WTC11 (cell line): ENCODE measurements around the gene NHS. TPM values are rescaled to one million over a fixed set of nuclear protein-coding genes. Genes with fewer than 3 reads are reported as not detected.

ENCODE experiments used
- ATAC-seq: fragments of 200-7000 bp; cut with Tn5 transposase; 2 replicates; pipeline ENCODE4 v1.10.0; 2021; ENCODE audit warnings: mild to moderate bottlenecking, moderate library complexity
- CTCF ChIA-PET: fragments of 300-600 bp; sonication (Branson Sonifier 250); formaldehyde crosslinking; loops from one replicate; lab custom pipeline; 2021; ENCODE audit warnings: antibody characterized with exemption; lab: Charles Lee
- POLR2A ChIA-PET: fragments of 350-600 bp; sonication (Branson Sonifier 250); formaldehyde crosslinking; loops from one replicate; lab custom pipeline; 2021; ENCODE audit warnings: antibody characterized with exemption; lab: Charles Lee
- DNase-seq: peaks from one replicate; pipeline ENCODE4 v3.0.0; 2021; ENCODE audit warnings: low spot score
- H3K27ac Mint-ChIP-seq: 2 replicates; pipeline ENCODE4 v1.8.0; 2021; ENCODE audit warnings: mixed read lengths
- H3K27me3 Mint-ChIP-seq: 2 replicates; pipeline ENCODE4 v1.8.0; 2021; ENCODE audit warnings: low read depth, mild to moderate bottlenecking, moderate library complexity, mixed read lengths
- H3K36me3 Mint-ChIP-seq: 2 replicates; pipeline ENCODE4 v1.8.0; 2021; ENCODE audit warnings: mixed read lengths
- H3K4me1 Mint-ChIP-seq: 2 replicates; pipeline ENCODE4 v1.8.0; 2022; ENCODE audit warnings: mixed read lengths
- H3K4me3 Mint-ChIP-seq: 2 replicates; pipeline ENCODE4 v1.8.0; 2021; ENCODE audit warnings: mild to moderate bottlenecking, moderate library complexity, mixed read lengths
- H3K9me3 Mint-ChIP-seq: 2 replicates; pipeline ENCODE4 v1.8.0; 2021; ENCODE audit warnings: mixed read lengths
- ATF6 ChIP-seq: sonication (generic); formaldehyde crosslinking; IDR thresholded peaks from 2 replicates; pipeline ENCODE4 v1.8.1; 2023; ENCODE audit warnings: mild to moderate bottlenecking, missing genetic modification reagents
- EMX1 ChIP-seq: fragments of 250-450 bp; sonication (Bioruptor Pico); IDR thresholded peaks from 2 replicates; pipeline ENCODE4 v1.8.0; 2021; ENCODE audit warnings: mild to moderate bottlenecking
- ERG ChIP-seq: fragments of 250-450 bp; sonication (Bioruptor Pico); IDR thresholded peaks from 2 replicates; pipeline ENCODE4 v1.8.0; 2021; ENCODE audit warnings: mild to moderate bottlenecking
- ETV6 ChIP-seq: sonication (generic); formaldehyde crosslinking; IDR thresholded peaks from 2 replicates; pipeline ENCODE4 v1.8.1; 2022; ENCODE audit warnings: mild to moderate bottlenecking, missing genetic modification reagents
- GRHL2 ChIP-seq: fragments of 250-450 bp; sonication (Bioruptor Pico); IDR thresholded peaks from 2 replicates; pipeline ENCODE4 v1.8.0; 2022; ENCODE audit warnings: mild to moderate bottlenecking, moderate library complexity; ENCODE audit not compliant: insufficient replicate concordance, severe bottlenecking
- HMGXB4 ChIP-seq: sonication (generic); formaldehyde crosslinking; IDR thresholded peaks from 2 replicates; pipeline ENCODE4 v1.8.1; 2023; ENCODE audit warnings: mild to moderate bottlenecking, moderate library complexity, missing genetic modification reagents
- IRF2 ChIP-seq: sonication (generic); formaldehyde crosslinking; IDR thresholded peaks from 2 replicates; pipeline ENCODE4 v1.8.0; 2022; ENCODE audit warnings: low read depth, missing genetic modification reagents, borderline replicate concordance
- JUN ChIP-seq: sonication (generic); formaldehyde crosslinking; IDR thresholded peaks from 2 replicates; pipeline ENCODE4 v1.8.0; 2023; ENCODE audit warnings: mild to moderate bottlenecking, missing genetic modification reagents
- NR1H2 ChIP-seq: sonication (generic); formaldehyde crosslinking; IDR thresholded peaks from 2 replicates; pipeline ENCODE4 v1.9.0; 2021; ENCODE audit warnings: mild to moderate bottlenecking, moderate library complexity, missing genetic modification reagents
- NR2C2 ChIP-seq: sonication (generic); formaldehyde crosslinking; IDR thresholded peaks from 2 replicates; pipeline ENCODE4 v1.8.0; 2022; ENCODE audit warnings: mild to moderate bottlenecking, missing genetic modification reagents
- PREB ChIP-seq: sonication (generic); formaldehyde crosslinking; IDR thresholded peaks from 2 replicates; pipeline ENCODE4 v1.8.1; 2022; ENCODE audit warnings: mild to moderate bottlenecking, missing genetic modification reagents, moderate library complexity, borderline replicate concordance
- RELA ChIP-seq: sonication (generic); formaldehyde crosslinking; IDR thresholded peaks from 2 replicates; pipeline ENCODE4 v1.8.1; 2022; ENCODE audit warnings: missing genetic modification reagents, mild to moderate bottlenecking, borderline replicate concordance
- TCF7 ChIP-seq: sonication (generic); formaldehyde crosslinking; IDR thresholded peaks from 2 replicates; pipeline ENCODE4 v1.8.0; 2022; ENCODE audit warnings: mild to moderate bottlenecking, low read depth, missing genetic modification reagents, moderate library complexity
- TEAD4 ChIP-seq: sonication (generic); formaldehyde crosslinking; IDR thresholded peaks from 2 replicates; pipeline ENCODE4 v1.8.0; 2022; ENCODE audit warnings: mild to moderate bottlenecking, missing genetic modification reagents
- TP53 ChIP-seq: sonication (generic); formaldehyde crosslinking; IDR thresholded peaks from 2 replicates; pipeline ENCODE4 v1.8.1; 2023; ENCODE audit warnings: mild to moderate bottlenecking, missing genetic modification reagents
- ZMAT4 ChIP-seq: fragments of 250-450 bp; sonication (Bioruptor Pico); IDR thresholded peaks from 2 replicates; pipeline ENCODE4 v1.9.0; 2021; ENCODE audit warnings: mild to moderate bottlenecking
- ZNF219 ChIP-seq: sonication (generic); formaldehyde crosslinking; IDR thresholded peaks from 2 replicates; pipeline ENCODE4 v1.8.0; 2023; ENCODE audit warnings: missing genetic modification reagents, mild to moderate bottlenecking, borderline replicate concordance
- ZNF232 ChIP-seq: sonication (generic); formaldehyde crosslinking; IDR thresholded peaks from 2 replicates; pipeline ENCODE4 v1.8.0; 2022; ENCODE audit warnings: mild to moderate bottlenecking, missing genetic modification reagents
- ZNF263 ChIP-seq: sonication (generic); formaldehyde crosslinking; IDR thresholded peaks from 2 replicates; pipeline ENCODE4 v1.8.1; 2022; ENCODE audit warnings: low read depth, mild to moderate bottlenecking, moderate library complexity, missing genetic modification reagents
- total RNA-seq: library from RNA; stranded (reverse); gene quantifications from 3 replicates; pipeline ENCODE4 v1.2.3, GENCODE V29; 2021

The NHS gene
- total RNA-seq, 1 experiment from 2014 or later, result 5.8 TPM

GRCh38 chrX:17769701-17770269, 394.8 kb downstream of the NHS start:
- Mint-ChIP-seq H3K27me3 (no peaks in the 10 kb centered on the region), H3K36me3 (no peaks in the 10 kb centered on the region), H3K4me3 (no peak overlapping the region), H3K9me3 (no peaks in the 10 kb centered on the region), H3K4me1 (no peaks in the 10 kb centered on the region)
- ChIA-PET CTCF (no interaction called here), POLR2A (no interaction called here)
- no peak for DNase-seq
- ATAC-seq, result no peak
- no peak for TF ChIP-seq HMGXB4 (CRISPR knock-in tag)
- TF ChIP-seq ATF6 (CRISPR knock-in tag), result no peak
- TF ChIP-seq IRF2 (CRISPR knock-in tag), result no peak
- TF ChIP-seq NR2C2 (CRISPR knock-in tag), result no peak
- TF ChIP-seq ETV6, result no peak
- no peak for TF ChIP-seq ZNF219
- TF ChIP-seq PREB (CRISPR knock-in tag), result no peak
- no peak for TF ChIP-seq TP53
- no peak for TF ChIP-seq RELA (CRISPR knock-in tag)
- no peak for TF ChIP-seq GRHL2 (CRISPR knock-in tag)
- no peak for TF ChIP-seq TCF7
- TF ChIP-seq NR1H2, result no peak
- TF ChIP-seq EMX1 (CRISPR knock-in tag), result no peak
- no peak for TF ChIP-seq TEAD4 (CRISPR knock-in tag)
- TF ChIP-seq ZNF232 (CRISPR knock-in tag), result no peak
- no peak for TF ChIP-seq JUN (CRISPR knock-in tag)
- TF ChIP-seq ERG (CRISPR knock-in tag), result no peak
- TF ChIP-seq ZNF263 (CRISPR knock-in tag), result no peak
- TF ChIP-seq ZMAT4 (CRISPR knock-in tag), result no peak
- TF ChIP-seq, all 79 proteins: peak for 0
- H3K27ac Mint-ChIP-seq, result no peak overlapping the region

- no peaks in the 10 kb centered on the region; the same call in 1 of the 2 replicates for H3K9me3 Mint-ChIP-seq
- POLR2A ChIA-PET, result no interaction called here
- H3K4me1 Mint-ChIP-seq, result no peaks in the 10 kb centered on the region
- no peaks in the 10 kb centered on the region for H3K36me3 Mint-ChIP-seq
- DNase-seq, result no peak
- no peak for TF ChIP-seq JUN (CRISPR knock-in tag)
- TF ChIP-seq, all 79 proteins: peak for 0
- Mint-ChIP-seq H3K27me3 (no peaks in the 10 kb centered on the region), H3K27ac (no peak overlapping the region), H3K4me3 (no peak overlapping the region)
- CTCF ChIA-PET, result no interaction called here
- ATAC-seq, result no peak
These were observed 398.3 kb downstream of the NHS start for GRCh38 chrX:17773221-17773876.
